Anterior cingulate cortex (tissue), 58 donors: ENCODE data around the gene FAM200B.

ENCODE experiments used
- DNase-seq, 58 donors: peaks; one replicate each; lab custom pipeline; 2025; lab: John Stamatoyannopoulos, UW

FAM200B gene

DNA sequence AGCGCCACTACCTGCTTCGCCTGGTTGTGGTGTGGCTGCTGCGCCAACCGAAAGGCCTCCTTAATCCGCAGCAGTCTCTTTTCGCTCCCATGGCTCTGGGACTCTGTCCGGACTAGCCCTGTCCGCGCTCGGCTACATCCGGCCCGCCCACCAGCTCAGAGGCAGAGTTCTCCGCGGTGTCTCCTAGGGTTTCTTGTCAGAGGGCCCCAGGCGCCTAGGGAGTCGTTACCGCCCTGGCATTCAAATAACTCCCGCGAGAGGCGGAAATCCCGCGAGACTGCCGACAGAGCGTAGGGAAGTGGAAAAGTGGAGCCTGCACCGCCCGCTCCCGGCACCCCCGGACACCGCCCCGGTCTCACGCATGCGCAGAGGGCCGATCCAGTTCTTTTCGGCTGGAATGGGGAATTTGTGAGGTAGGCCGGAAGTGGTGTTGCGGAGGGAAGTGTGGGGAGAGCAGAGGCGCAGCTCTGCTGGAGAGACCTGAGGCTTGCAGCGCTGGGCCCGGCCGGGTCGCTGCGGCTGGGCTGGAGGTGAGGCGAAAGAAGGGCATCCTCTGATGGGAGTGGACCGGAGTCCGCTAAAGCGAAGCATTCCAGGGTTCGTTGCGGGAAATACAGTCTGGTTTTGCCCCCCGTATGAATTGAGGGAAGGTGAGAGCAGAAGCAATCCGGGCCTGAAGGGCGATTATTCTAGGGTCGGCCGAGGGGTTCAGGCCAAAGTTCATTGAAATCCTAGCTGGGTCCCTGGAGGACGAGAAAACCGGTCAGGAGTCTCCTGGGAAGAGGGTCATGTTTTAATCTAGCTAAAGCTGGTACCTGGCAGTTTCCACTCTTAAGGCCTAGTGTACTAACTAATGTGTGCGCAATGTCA lies at the start of gene FAM200B:
Gene FAM200B, plus strand, starts transcription at position 456 of the 870 bp plus-strand sequence. CDS start 5,151 bp downstream, outside the sequence.
- peak; percentile 81 to 99 (median 98) for DNase-seq

DNA sequence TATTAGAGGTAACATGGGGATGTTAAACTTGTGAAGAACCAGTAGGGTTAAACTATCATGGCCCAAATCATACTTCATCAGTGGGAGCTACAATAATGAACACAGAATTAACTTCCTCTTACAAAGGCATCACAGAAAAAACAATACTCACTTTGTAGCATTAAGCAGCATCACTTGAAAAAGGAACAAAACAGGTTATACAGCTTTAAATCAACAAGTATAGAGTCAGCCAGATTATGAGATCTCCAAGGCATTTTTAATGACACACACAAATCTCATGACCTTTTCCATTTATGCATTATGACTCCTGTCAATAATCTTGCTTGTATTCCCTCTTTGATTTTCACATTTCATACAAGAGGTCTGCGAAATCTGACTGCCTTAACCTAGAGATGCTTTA lies 44.8 kb upstream of the FAM200B start:
- no peak for DNase-seq

DNA sequence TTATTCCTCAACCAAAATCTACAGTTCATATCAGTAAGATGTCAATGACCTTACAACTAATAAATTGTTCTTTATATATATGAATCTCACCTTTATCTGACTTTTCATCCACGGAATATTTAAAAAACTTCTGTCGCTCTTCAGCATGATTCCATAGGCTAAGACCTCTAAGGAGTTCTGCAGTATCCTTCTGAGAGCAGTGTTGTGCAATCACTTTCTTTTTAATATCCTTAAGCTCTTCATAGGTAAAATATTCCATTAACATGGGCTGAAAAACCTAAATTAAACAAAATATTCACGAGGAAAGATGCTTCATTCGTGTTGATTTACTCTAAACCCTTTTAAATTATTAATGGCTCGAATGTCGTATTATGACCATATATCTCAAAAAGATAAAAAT lies 43.2 kb upstream of the FAM200B start:
- no peak for DNase-seq

DNA sequence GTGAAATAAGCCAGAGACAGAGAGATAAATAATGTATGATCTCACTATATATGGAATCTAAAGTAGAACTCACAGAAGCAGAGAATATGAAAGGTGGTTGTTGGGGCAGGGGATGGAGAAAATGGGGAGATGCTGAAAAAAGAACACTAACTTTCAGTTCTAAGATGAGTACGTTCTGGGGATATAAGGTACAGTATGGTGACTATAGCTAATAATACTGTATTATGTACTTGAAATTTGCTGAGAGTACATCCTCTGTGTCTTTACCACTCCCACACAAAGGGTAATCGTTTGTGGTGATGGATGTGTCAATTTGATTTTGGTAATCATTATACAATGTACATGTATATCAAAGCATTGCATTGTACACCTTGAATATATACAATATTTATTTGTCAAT lies 33.0 kb upstream of the FAM200B start:
- no peak for DNase-seq

DNA sequence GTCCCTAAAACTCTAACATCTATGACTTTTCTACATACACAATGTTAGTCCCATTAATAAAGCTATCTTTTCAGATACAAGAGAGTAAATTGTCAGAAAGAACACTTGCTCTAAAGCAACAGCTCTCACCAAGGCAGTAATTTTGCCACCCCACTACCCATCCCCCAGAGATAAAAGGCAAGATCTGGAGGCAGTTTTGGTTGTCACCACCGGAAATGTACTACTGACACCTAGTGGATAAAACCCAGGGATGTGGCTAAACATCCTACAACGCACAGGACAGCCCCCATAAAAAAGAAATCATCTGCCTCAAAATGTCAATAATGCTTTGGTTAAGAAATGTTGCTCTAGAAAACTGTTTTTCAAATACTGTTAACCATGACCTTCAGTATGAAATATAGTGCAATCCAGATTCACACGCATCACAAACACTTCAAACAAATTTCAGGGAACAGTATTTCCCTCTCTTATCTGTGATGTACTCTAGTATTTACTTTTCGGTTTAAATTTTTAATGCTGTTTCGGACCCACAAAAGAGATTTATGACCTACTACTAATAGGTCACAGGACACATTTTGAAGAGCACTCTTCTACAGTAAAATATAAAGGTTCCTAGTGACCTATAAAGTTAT lies 31.6 kb upstream of the FAM200B start:
- DNase-seq: peak in 25 of 58 donors; percentile 0 to 53 (median 8)

DNA sequence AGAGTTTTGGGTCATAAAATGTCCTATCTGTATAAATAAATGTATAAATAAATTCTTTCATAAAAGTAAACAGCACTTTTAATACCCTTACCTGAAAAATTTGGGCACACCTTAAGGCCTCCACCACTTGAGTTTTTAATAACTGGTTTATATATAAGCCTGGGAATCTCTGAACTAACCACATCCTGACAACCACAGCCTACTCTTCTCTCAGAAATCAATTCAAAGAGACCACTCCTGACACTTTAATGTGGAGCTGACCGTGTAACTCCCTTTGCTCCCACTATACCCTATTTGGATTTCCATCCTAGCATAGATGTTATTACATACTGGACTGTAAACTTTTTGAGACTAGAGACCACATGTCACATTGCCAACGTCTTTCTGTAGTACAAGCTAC lies 30.0 kb upstream of the FAM200B start:
- no peak for DNase-seq

DNA sequence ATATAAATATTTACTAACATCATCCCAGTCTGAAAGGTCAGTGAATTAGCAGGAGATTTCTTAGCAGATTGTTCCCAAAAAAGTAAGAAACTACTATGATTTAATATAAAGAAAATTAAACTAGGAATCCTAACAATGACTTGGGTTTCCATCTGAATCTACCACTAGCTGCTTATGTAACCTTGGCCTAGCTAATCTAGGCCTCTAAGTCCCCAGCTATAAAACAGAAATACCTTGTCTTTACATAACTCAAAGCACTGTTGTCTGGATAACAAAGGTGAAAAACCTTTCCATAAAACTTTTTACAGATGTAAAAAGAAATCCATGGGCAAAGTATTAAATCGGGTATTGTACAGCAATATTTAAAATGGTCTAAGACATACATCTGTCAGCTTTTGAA lies 29.4 kb upstream of the FAM200B start:
- DNase-seq: no peak

DNA sequence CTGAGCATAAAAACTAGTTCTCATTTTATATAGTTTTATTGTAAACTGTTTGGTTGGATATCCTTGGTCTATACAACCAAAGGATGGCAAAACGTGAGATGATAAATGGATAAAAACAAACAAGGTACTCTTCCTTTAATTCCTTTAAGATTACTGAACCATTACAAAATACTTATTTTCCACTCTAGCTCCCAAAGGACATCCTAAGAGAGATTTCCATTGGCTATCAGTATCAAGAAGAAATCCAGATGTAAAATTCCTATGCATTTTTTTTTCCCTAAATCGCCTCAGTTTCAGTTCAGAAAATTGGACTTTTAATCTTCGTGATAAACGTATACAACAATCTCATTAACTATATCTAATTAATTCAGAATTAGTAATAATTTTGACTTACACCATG lies 28.8 kb upstream of the FAM200B start:
- no peak for DNase-seq

DNA sequence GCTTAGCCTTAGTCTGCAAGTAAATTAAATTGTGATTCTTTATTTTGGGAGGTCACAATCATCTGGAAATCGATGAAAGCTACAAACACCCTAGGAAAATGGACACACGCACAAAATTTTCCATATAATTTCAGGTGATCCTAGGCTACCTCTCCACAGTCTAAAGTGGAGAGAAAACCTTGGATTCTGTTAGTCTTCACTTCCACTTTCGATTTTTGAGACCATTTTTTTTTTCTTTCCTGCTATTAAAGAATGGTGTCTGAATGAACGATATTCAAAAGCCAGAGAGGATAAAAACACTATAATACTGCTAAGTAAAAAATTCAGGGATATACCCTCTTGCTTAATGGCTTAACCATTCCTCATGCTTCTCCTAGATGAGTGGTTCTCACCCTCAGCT lies 28.2 kb upstream of the FAM200B start:
- no peak for DNase-seq

DNA sequence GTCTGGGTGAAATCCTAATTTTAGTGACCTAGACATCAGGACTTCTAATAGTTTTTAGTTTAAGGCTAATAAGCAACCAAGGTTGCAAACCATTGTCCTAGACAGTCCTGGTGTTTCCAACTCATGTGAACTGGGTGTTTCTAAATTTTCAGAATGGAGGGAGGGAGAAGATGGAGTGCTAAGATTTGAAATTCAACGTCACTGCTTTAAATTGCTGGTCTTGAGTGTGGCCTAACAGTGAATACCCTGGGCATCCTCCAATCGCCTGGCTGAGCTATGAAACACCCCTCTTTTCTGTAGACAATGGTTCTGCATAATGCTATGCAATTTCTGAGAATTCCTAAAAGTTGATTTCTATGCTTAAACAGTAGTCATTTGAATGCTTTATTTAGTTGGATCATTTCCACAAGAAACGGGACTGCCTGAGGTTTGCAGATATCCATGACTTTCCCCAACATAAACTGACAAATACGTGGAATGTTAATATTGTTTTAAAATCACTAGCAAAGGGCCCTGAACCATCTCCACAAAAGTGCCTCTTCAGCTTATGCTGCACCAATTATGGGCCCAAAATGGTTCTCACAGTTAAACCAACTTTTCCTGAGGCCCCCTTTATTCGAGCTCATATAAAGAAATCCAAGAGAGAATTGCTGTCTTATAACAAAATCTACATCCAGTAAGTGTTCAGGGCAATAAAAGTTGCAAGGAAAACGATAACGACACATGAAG lies 27.6 kb upstream of the FAM200B start:
- DNase-seq: peak in 19 of 58 donors; percentile 1 to 53 (median 14)

DNA sequence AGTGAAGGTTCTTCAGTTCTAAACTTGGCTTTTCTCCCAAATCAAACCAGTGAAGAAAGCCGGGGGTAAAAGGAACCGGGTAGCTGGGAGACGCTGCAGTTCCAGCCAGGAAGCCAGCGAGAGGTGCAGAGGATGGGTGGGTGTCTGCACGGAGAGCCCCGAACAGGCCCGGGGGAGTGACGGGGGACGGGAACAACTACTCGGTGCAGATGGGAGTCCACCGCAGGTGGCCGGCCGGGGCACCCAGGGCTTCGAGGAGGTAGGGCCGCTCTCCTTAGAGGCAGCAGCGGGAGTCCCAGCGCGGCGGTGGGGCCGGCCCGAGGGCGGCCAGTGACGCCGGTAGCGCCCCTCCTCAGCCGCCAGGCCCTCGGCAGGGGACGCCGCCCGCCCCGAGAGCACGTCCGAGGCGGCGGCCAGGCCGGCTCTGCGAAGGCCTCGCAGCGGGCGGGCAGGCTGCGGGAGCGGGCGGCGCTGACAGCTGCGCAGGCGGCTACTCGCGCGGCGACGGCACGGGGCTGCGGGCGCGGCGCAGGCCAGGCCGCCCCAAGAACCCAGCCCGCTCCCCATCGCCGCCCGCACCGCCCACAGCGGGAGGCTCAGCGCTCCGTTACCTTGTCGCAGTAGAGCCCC lies 26.9 kb upstream of the FAM200B start:
- DNase-seq: peak in 54 of 58 donors; percentile 4 to 78 (median 46)

DNA sequence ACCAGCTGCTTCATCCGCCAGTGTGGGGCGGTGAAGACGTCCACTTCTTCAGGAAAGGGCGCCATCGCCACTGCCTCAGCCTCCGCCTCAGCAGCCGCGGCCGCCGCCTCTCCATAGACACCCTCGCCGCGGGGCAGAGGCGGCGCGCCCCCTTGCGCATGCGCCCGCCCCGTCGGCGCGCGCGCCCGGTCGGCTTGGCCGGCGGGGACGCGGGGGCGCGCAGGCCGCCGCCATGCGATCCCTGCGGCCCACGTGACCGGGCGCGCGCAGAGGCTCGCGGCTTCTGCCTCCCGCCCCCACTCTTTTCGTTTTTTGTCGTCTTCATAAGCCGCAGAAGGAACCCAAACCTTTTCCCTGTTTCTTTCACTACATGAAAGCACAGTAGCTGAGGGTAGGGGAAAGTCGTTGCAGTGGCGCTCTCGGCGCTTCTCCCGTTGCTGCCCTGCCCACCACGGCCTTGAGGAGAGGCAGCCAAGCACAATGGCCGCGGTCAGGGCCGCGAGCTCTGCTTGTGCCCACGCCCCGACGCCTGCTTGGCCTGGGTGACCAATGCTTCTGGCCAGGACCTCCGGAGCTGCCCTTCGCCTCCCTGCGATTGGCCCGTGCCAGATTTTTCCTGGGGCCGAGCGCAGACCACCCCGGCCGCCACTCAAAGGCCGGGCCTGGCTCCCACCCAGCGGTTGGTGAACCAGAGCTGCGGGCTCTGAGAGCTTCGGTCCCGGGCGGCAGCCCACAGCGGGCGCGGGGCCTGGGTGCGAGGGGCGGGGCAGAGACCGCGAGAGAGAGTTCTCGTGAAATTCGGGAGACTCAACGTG lies 26.2 kb upstream of the FAM200B start, which contains the start of gene FBXL5:
Gene FBXL5, minus strand, starts transcription at position 135 of the 815 bp plus-strand sequence. Its CDS starts 70 bp downstream, at position 65.
- peak in 57 of 58 donors; percentile 42 to 92 (median 72) for DNase-seq

DNA sequence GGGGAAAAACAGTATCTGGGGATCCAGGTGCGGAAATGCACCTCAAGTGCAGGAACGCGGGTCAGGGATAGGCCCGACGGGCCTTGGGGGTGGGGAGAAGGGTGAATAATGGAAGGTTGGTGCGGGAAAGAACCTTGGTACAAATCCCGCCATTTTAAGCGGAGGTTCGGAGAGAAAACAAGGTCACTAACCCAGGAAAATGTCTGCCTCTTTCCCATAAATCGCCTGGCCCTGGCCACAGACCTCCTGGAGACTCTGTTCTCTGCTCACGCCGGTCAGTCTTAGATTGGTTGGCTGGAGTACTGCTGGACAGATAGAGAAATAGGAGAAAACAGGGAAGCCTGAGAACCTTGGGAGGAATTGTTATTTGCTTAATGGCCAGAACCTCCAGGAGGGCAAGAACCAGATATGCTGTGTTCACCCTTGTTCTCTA lies 25.6 kb upstream of the FAM200B start:
- DNase-seq: peak in 14 of 58 donors; percentile 9 to 61 (median 40)

DNA sequence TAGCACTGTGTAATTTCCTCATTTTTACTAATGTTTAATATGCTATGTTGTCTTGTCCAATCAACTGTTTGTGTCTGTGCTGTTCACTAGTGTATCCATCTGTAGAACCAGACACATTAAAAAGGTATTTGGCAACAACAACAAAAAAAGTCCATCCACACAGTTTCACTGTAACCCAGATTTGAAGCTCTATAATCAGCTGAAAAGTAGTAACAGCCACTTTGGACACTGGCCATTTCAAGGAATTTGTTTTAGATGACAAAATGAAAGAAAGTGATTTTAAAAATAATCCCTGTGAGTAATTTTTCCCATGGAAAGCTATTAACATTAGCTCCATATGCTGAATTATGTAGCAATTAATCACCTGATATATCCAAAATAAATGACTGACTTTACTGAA lies 24.3 kb upstream of the FAM200B start:
- no peak for DNase-seq

DNA sequence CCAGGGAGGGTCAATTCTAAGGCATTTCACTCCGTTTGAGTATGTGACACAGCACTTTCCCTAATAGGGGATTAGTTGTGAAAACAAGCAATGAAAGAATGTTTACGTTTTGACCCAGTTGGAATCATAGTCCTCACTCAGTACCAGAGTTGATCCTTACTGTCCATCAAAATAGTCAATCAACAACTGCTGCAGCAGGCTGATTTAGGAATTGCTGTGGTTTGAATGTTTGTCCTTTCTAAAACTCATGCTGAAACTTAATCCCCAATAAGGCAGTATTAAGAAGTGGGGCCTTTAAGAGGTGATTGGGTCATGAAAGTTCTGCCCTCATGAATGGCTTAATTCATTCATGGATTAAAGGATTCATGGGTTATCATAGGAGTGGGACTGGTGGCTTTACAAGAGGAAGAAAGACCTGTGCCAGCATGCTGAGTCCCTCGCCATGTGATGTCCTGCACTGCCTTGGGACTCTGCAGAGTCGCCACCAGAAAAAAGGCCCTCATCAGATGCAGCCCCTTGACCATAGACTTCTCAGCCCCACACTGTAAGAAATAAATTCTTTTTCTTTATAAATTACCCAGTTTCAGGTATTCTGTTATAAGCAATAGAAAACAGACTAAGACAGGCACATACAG lies 23.4 kb upstream of the FAM200B start:
- no peak for DNase-seq

DNA sequence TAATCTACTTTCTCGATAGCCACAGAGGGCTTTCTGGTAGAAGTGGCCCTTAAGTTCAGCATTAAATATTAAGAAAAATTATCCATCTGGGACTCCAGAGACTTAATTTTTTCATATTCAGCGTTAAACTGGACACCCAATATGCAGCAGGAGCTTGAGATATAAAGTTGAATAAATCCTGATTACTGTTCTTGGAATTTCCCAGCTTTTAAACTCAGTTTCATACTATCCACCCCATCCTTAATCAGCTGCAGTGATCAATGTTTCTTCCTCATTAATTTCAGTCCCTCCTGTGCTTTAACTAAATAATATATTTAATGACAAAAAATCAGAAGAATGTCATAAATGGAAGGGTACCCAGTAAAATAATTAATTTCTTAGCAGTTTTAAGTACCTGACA lies 22.8 kb upstream of the FAM200B start:
- no peak for DNase-seq

DNA sequence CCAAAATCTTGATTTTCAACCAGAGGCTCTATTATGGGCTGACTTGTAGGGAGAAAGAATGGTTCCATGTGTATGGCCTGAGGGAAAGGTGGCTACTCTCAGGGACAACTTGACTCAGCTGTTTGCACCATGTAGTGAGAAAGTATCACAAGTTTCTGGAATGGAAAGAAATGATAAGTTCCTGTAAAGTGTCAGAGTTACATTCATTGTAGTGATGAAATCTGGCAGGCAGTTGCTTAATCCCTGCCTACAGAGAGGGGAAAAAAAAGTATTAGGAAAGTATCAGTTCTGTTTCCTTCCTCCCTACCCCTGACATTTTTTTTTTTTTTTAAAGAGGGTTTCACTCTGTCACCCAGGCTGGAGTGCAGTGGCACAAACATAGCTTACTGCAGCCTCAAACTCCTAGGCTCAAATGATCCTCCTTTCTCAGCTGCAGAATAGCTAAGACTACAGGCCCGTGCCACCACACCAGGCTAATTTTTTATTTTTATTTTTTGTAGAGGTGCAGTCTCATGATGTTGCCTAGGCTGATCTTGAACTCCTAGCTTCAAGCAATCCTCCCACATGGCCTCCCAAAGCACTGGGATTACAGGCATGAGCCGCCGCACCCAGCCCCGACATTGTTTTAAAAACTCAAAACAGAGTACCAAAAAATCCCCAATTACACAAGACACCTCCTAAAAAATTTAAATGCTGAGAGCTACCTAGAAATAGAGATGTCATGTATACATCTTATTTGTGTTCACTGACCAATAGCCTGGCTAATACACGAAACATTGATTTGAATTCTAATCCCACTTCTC lies 21.7 kb upstream of the FAM200B start:
- no peak for DNase-seq

DNA sequence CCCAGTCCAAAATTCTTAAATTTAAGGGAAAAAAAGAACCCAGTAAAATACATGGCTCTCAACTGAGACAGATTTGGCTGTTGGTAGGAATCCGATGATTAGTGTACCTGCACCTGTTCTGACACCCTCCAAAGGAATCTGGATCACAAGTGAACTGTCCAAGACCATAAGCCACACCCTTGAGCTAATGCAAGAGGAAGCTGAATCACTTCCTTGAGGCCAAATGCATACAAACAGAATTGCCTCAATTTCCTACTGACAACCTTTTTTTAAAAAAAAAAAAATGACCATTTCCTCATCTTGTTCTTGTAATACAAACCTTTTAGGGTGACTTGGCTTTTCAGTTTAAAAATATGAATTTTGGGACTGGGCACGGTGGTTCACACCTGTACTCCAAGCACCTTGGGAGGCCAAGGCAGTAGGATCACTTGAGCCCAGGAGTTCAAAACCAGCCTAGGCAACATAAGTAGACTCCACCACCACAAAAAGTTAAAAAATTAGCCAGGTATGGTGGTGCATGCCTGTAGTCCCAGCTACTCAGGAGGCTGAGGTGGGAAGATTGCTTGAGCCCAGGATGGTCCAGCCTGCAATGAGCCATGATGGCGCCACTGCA lies 15.8 kb upstream of the FAM200B start:
- no peak for DNase-seq
